GM18505 (cell line): ENCODE results near the gene LRP2BP.
A peak's percentile ranks its signal among the peaks of the same experiment; 100 is the strongest.

Source experiments
- ATAC-seq: cut with Tn5 transposase; IDR thresholded peaks from one replicate; pipeline ENCODE4 v1.9.1; 2021; ENCODE audit not compliant: unreplicated experiment
- POLR2A ChIP-seq: IDR thresholded peaks from 4 replicates; pipeline ENCODE4 v1.6.1; 2011; ENCODE audit warnings: borderline replicate concordance; ENCODE audit not compliant: insufficient read depth, insufficient read length; ENCODE audit errors: extremely low read depth

Gene LRP2BP

GRCh38 chr4:185395238-185395955, at the start of gene LRP2BP:
LRP2BP (minus strand) TSS chr4:185395924; CDS start chr4:185378186, 17,738 bp downstream.
- TF ChIP-seq POLR2A: no peak
- no peak for ATAC-seq

- no peak for TF ChIP-seq POLR2A
- ATAC-seq: no peak
These were observed 49.5 kb upstream of the LRP2BP start for GRCh38 chr4:185445209-185445608.

- no peak for ATAC-seq
- no peak for TF ChIP-seq POLR2A
These were observed 45.8 kb upstream of the LRP2BP start for GRCh38 chr4:185441479-185441878.

GRCh38 chr4:185437809-185438208, 42.1 kb upstream of the LRP2BP start:
- peak; percentile 66 for ATAC-seq

GRCh38 chr4:185435466-185435865, 39.7 kb upstream of the LRP2BP start:
- no peak for ATAC-seq
- TF ChIP-seq POLR2A: no peak

More at GRCh38 chr4:185437809-185438208, 42.1 kb upstream of the LRP2BP start:
- no peak for TF ChIP-seq POLR2A

GRCh38 chr4:185429660-185430059, 33.9 kb upstream of the LRP2BP start:
- no peak for ATAC-seq
- no peak for TF ChIP-seq POLR2A

- TF ChIP-seq POLR2A: no peak
- no peak for ATAC-seq
These were observed 31.4 kb upstream of the LRP2BP start for GRCh38 chr4:185426960-185427688.

- TF ChIP-seq POLR2A: peak; percentile 81
- peak; percentile 95 for ATAC-seq
These were observed 30.1 kb upstream of the LRP2BP start, which contains the start of gene UFSP2 for GRCh38 chr4:185425647-185426352. UFSP2 (minus strand) TSS chr4:185425964; CDS start chr4:185425868, 96 bp downstream.

- no peak for ATAC-seq
- no peak for TF ChIP-seq POLR2A
These were observed 29.4 kb upstream of the LRP2BP start for GRCh38 chr4:185424905-185425646.

- no peak for ATAC-seq
- TF ChIP-seq POLR2A: no peak
These were observed 25.8 kb upstream of the LRP2BP start for GRCh38 chr4:185421366-185422124.

- ATAC-seq: no peak
- no peak for TF ChIP-seq POLR2A
These were observed 21.2 kb upstream of the LRP2BP start for GRCh38 chr4:185416955-185417354.

GRCh38 chr4:185412412-185412811, 16.7 kb upstream of the LRP2BP start:
- ATAC-seq: no peak
- TF ChIP-seq POLR2A: no peak
